Right forelimb (tissue), 1 donor: Measurements from ENCODE around the gene RPL10A.

ENCODE experiments used
- DNase-seq: peaks from one replicate; pipeline ENCODE4 v3.0.0-alpha.2; 2018

The RPL10A gene

GRCh38 chr6:35449287-35449881 lies 18.8 kb upstream of the RPL10A start:
- DNase-seq, result no peak

- no peak for DNase-seq
Observed at GRCh38 chr6:35451354-35452182, 16.6 kb upstream of the RPL10A start.

DNA sequence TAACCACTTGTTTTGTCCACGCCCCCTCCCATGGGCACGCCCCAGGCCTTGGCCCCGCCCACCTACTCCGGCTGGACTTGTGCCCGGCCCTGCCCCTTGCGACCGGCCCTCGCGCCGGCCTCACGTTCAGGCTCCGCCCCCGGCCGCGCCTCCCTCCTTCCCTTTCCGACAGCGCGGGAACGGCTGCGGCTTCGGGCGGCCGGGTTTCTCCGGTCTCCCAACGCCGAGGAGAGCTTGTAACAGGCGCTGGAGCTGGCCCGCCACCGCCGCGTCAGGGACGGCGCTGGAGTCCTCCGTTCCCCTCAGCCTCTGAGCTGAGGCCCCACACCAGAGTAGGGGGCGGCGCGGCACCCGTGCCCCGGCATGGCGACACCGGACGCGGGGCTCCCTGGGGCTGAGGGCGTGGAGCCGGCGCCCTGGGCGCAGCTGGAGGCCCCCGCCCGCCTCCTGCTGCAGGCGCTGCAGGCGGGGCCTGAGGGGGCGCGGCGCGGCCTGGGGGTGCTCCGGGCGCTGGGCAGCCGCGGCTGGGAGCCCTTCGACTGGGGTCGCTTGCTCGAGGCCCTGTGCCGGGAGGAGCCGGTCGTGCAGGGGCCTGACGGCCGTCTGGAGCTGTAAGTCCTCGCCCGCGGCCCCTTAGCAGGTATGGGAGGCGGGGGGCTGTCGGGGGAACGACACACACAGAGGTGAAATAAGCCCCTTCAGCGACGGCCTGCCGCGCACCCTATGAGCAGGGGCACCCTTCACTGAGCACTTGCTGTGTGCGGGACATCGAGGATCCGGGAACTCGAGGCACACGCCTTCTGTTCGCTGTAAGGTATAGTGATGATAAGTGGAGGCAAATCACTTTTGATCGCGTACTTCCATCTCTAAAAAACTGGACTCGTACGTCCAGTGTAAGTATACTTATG lies 15.8 kb upstream of the RPL10A start, which contains the start of gene FANCE:
Gene FANCE (plus strand): TSS at position 156 of the 908 bp plus-strand sequence. CDS start 208 bp downstream, at position 364.
- DNase-seq, result peak; percentile 99

- DNase-seq, result no peak
Observed at GRCh38 chr6:35453236-35453635, 15.0 kb upstream of the RPL10A start.

DNA sequence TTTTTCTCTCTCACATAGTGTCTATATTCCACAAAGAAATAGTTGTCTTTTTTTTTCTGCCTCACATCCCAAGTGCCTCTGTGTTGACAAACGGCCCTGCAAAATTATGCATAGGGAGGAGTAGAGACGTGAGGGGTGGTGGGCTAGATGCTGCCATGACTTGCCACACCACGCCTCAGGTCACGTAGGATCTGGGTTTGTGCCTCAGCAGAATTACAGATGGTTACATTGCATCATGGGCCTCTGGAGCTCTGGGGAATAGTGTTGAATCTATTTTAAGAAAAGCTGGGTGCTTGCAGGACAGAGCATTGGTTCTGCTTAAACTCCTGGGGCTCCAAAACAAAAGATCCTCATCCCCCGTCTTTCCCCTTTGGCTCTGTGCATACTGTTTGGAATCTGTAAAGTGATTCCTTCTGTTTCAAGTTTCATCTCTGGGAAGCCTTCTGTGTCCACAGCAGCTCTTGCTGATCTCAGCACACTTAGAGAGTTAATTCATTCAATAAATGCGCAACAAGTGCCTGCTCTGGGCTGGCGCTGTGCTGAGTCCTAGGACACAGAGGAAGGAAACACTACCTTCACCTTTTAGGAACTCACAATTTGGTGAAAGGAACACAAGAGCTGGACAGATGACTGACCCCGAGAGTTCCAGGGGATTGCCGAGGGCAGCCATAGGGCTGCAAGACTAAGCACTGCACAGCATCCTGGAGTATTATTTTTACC lies 13.7 kb upstream of the RPL10A start:
- DNase-seq, result no peak

- no peak for DNase-seq
Observed at GRCh38 chr6:35457907-35458306, 10.3 kb upstream of the RPL10A start.

DNA sequence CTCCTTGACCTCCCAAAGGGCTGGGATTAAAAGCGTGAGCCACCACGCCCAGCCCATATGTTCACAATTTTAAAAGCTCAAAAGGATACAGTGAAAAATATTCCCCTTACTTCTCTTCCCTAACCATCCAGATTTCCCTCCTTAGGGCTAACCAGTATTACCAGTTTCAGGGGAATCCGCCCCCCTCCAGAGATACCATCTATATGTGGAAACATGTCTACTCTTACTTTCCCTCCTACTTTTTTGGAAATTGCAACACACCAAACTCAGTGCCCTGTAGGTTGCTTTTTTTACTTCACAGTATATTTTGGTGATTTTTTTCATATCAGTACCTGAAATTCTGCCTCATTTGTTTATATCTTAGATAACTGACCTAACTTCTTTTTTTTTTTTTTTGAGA lies 6.9 kb upstream of the RPL10A start:
- DNase-seq, result no peak

DNA sequence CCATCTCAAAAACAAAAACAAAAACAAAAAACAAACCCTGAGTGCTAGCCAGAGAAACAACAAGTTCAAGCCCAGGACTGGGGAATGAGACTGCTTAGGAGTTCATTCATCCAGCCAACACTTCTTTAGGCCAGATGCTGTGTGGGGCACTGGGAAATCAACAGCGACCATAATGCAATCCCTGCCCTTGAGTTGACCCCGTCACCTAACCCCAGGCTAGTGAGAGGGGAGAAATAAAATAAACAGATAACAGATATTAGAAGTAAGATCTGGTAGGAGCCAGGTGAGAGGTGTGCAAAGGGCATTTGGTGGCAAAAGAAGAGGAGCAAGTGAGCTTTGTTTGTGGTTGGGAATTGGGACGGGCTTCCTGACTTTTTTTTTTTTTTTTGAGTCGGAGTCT lies 4.9 kb upstream of the RPL10A start:
- DNase-seq, result no peak

GRCh38 chr6:35465646-35466045 lies 2.6 kb upstream of the RPL10A start:
- DNase-seq, result no peak

DNA sequence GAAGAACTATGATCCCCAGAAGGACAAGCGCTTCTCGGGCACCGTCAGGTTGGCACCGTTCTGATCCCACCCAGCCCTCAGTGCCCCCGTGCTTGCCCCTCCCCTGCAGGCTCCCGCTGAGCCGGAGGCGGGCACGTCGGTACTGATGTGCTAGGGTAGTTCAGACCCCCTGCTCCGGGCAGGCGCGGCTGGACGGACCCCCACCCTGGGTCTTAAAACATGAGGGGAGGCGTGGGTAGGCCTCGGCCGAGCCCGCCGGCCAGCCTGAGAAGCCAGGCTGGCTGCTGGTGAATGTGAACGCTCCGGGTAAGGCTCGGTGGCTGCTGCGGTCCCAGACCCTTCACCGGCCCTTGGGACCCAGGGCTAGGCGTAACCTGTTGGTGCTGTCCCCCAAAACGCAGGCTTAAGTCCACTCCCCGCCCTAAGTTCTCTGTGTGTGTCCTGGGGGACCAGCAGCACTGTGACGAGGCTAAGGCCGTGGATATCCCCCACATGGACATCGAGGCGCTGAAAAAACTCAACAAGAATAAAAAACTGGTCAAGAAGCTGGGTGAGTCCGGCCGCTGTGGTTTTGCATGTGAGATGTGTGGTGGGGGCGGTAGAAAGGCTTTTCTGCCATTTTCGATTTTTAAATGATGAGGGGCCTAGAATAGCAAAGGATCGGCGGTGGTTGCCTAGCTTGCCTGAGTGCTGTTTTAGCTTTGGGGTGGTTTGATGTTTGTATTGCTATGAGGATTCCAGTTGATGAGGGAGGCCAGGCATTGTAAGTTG lies 964 bp downstream of the RPL10A start:
- DNase-seq, result no peak

GRCh38 chr6:35469751-35470662 lies 1.8 kb downstream of the RPL10A start:
- DNase-seq, result no peak

DNA sequence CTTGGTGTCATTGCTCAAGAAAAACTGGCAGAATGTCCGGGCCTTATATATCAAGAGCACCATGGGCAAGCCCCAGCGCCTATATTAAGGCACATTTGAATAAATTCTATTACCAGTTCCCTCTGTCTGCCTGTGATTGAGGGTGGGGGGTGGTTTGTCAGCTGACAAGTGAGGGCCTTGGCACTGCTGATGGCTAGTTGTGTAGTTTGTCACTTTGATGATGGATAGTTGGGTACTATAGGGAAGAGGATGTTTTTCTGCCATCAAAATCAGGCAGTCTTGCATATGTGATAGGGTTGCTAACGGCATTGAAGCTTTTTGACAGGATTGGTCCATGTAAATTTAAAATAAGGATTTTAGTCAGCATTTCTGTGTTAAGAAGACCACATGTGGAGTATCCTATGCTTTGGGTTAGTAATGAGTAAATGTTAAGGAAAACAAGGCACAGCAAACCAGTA lies 2.5 kb downstream of the RPL10A start:
- no peak for DNase-seq

GRCh38 chr6:35471836-35472345 lies 3.7 kb downstream of the RPL10A start:
- no peak for DNase-seq

- no peak for DNase-seq
Observed at GRCh38 chr6:35473075-35473849, 5.1 kb downstream of the RPL10A start.

DNA sequence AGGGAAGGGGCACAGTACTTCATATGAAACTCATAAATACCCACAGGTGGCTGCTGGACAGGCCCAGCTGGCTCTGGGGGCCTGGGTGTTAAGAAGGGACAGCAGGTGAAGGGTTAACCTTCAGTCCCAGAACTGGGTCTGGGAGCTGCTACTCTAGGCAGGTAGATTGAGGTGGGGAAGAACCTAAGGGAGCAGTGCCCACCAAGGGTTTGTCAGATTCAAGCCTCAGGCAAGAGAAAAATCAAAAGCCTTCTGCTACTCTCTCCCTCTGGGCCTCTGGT lies 5.6 kb downstream of the RPL10A start:
- DNase-seq, result no peak

- no peak for DNase-seq
Observed at GRCh38 chr6:35474131-35474941, 6.1 kb downstream of the RPL10A start.

GRCh38 chr6:35474942-35475570 lies 6.9 kb downstream of the RPL10A start:
- DNase-seq, result no peak

DNA sequence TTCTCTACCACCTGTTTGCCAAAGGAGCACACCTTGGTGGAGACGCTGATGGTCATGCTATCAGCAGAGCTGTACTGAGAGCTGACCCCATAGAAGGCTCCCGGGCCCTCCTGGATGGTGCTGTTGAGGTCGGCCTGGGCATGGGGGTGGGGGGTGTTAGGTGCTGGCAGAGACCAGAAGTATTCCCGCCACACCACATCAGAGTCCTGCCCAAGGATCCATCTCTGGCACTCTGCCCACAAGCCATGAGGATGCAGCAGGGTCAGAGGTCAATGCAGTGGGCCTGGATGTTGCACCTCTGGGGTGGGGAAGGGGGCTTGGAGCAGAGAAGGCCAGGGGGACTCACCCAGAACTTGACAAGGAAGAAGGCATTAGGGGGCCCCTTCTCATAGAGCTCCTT lies 7.4 kb downstream of the RPL10A start:
- no peak for DNase-seq
